DMS53 treated with DMSO at 0.1 percent for 48 hours (cell line): ENCODE data around the gene MAPRE2.

Experiments used
- DNase-seq: peaks from one replicate; lab custom pipeline; 2025; ENCODE audit not compliant: unreplicated experiment; lab: John Stamatoyannopoulos, UW

MAPRE2 gene

GRCh38 chr18:35118641-35119040, 77.4 kb downstream of the MAPRE2 start:
- DNase-seq = no peak

GRCh38 chr18:35121038-35121437, 79.8 kb downstream of the MAPRE2 start:
- DNase-seq = no peak

GRCh38 chr18:35121531-35121930, 80.3 kb downstream of the MAPRE2 start:
- DNase-seq = no peak

GRCh38 chr18:35122586-35123224, 81.5 kb downstream of the MAPRE2 start:
- no peak for DNase-seq

DNA sequence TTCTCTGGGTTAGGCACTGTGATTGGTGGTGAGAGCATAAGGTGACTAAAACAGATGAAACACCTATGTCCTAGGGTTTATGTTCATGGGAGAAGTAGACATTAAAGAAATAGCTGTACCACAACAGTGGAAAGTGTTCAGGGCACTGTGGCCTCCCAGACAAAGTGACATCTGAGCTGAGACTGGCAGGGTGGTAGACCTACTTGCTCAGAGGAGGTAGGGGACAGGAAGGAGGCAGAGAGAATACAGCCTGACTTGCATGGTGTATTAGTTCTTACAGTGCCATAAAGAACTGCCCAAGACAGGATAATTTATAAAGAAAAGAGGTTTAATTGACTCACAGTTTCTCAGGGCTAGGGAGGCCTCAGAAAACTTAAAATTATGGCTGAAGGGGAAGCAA, 82.6 kb downstream of the MAPRE2 start:
- no peak for DNase-seq

- no peak for DNase-seq
These were observed 86.0 kb downstream of the MAPRE2 start for GRCh38 chr18:35127201-35127600.

DNA sequence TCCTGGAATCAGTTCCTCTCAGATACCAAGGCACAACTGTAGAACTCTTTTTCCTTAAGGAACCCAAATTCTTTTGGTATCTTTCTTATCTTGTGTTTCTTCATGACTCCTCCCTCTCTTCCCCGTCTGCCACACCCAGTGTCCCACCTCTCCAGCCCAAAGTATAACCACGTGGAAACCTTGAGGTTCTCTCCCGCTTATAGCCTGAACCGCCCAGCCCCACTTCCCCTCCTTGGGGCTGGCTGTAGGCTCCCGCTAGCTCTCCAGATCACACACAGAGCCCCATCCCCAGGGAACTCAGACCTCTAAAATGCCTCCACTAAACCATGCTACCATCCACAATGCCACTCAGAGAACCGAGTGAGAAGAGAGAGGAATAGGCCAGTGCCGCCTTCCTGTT, 87.5 kb downstream of the MAPRE2 start:
- no peak for DNase-seq

DNA sequence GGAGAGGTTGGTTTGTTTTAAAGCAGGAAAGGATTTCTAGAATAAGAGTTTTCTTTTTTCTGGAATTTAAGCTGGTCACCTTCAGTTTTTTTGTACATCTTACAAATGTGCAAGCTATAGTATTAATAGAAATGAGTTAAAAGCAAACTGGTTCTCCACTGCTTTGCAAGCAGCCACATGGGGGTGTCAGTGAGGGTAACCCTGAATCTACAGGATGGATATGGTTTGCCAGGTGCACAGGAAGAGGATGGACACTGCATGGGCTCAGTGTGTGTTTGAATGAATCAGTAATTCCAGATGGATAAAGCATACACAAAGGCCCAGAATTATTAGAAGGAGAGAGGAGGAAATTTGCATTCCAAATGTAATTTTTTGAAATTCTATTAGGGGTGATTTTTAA, 89.0 kb downstream of the MAPRE2 start:
- no peak for DNase-seq

GRCh38 chr18:35131387-35132020, 90.3 kb downstream of the MAPRE2 start:
- no peak for DNase-seq

- no peak for DNase-seq
These were observed 91.0 kb downstream of the MAPRE2 start for GRCh38 chr18:35132021-35132902.

- DNase-seq = no peak
These were observed 93.0 kb downstream of the MAPRE2 start for GRCh38 chr18:35134190-35134730.

DNA sequence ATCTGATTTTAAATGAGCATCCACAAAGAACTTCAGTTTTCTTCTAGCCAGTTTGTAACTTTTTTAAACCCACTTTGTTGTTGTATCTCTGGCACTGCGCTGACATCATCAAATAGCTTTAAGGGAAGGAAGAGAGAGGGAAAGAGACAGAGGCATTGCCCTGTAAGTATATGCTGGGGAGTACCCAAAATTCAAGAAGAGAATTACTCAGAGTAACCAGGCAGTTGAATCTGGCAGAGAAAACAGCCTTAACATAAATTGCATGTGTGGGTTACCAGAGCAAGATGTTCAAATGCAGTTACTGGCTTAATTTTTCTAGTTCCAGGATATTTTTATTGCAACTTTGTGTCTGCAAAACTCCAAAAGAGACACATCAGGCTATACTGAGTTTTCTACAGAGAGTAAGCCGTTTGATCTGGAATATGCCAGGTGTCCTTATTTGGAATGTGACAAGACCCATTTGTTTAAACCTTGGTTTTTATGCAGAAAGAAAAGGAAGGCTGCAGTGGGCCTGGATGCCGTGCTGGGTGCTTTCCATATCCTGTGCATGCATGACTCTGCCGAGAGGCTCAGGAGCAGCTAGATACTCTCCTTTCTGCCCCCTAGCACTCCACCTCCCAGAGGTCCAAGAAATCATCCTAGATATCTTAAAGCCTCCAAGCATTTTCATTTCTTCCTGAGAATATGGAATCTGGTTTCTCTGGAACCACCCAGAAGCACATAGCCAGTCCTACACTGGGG, 93.7 kb downstream of the MAPRE2 start:
- DNase-seq = no peak

- no peak for DNase-seq
These were observed 95.0 kb downstream of the MAPRE2 start for GRCh38 chr18:35136248-35136647.

DNA sequence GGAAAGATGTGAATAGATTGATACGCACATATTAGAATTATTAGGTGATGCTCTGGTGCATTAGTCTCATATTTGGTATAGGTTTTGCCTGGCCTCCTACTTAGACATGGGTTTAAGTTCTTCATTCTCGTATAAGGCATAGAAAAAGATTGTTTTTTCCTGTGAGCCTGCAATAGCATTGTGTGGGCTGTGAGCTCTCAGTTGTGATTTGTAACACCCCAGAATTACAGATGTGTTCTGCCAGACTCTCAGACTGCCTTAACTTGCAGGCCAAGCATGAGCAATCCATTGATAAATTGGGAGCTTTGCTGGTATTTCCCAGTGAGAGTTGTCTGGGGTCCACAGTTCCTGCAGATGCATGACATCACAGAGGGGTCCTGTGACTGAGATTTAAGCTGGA, 95.7 kb downstream of the MAPRE2 start:
- no peak for DNase-seq

DNA sequence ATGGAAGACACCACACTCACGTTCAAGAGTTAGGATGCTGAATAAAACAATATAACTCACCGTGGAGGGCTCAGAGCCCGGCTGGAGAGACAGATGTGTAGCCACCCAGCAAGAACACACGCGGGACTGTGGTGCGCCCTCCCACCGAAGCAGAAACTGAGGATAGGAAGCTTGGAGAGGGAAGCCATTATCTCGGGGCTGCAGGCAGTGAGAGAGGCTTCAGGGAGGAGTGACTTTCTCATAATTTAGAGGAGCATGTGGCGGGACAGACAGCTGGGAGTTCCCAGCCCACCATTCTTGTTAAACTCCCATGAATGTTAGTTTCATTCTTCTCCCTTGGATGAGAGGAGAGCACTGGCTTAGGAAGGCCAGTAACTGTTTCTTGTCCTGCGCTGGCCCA, 96.4 kb downstream of the MAPRE2 start:
- no peak for DNase-seq

DNA sequence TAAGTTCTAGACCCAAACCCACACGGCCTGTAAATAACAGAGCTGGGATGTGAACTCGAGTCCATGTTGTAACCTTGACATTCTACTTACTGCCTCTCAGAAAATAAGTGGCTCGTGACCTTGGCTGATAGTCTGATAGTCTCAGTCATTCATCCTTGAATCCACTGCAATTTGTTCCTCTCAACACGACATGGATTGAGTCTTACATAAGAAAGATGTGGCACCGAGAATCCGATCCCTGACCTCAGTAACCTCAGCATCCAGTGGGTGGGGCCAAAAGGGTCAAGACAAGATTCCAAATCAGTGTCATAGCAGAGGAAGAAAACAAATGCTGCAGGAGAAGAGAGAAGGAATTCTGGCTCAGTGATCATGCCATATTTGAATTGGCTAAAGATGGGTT, 97.6 kb downstream of the MAPRE2 start:
- no peak for DNase-seq

- DNase-seq = no peak
These were observed 98.3 kb downstream of the MAPRE2 start for GRCh38 chr18:35139517-35139916.

- no peak for DNase-seq
These were observed 99.9 kb downstream of the MAPRE2 start for GRCh38 chr18:35141077-35141476.

DNA sequence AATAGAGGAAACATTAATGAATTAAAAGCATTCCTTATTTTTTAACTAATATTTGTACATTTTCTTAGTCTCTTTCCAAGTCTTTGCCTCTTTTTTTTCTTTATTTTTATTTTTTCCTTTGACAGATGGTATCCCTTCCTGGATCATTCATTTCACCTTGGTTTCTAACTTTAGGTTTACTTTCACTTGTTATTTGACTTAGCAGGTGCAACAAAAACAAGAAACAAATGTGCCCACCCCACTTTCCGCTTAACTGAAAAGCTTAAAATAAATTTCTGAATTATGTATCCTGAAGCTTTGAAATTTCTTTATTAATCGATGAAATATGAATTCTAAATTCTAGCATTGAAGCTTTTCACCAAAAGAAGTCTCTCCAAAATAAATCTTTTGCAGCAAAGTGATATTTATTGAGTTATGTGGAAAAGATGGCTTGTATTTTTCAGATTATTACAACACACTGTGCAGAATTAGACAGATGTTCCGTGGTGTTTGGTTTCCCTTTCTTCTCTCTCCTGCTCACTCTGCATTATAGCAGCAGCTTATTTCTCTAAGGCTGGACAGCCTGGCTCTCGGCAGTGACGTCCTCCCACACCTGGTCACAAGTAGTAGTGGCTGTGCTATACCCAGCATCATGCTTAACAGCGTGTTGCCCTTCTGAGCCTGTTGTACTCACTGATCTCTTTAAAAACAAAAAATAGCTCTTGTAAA, 100.5 kb downstream of the MAPRE2 start:
- DNase-seq = no peak

DNA sequence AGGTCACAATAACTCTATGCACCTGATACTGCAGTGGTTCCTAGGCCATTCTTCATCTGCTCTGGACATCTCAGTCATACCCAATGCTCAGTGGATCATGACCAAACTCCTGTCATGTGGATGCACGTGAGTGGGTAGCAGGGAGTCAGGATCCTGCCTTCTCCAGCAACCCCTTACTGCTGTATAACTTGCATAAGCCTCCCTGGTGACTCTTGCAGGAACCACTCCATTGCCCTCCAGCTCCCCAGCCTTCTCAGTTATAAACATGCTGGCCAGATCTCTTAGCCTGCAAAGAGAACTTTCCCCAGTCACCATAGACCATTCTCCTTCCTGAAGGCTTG, 101.0 kb downstream of the MAPRE2 start:
- no peak for DNase-seq
